GM12801 (cell line): ENCODE results near the gene SCN3B.

Experiments used
- TF ChIP-seq, protein P1 (sequence below): IDR thresholded peaks from one replicate; pipeline ENCODE4 v1.5.1; 2011; ENCODE audit warnings: control low read depth; ENCODE audit not compliant: insufficient read length; ENCODE audit errors: extremely low read depth

The SCN3B gene

DNA sequence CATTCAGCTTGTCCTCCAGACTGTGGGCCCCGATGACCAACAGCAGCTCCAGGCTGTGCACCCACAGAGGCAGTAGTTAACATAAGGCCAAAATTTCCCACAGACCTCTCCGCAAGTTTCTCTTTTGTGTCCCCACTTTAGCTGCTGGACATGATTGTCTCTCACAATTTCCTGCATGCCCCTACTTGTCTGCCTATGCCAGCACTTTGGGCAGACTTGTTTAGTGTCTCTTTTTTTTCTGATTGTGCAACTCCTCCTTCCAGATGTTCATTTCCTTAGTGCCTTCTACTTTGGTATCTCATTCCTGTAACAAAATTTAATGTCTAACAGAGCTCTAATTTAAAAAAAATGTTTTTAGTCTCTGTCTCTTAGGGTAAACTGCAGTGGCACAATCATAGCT is 23.8 kb upstream of the SCN3B start:
- TF ChIP-seq, protein P1, sequence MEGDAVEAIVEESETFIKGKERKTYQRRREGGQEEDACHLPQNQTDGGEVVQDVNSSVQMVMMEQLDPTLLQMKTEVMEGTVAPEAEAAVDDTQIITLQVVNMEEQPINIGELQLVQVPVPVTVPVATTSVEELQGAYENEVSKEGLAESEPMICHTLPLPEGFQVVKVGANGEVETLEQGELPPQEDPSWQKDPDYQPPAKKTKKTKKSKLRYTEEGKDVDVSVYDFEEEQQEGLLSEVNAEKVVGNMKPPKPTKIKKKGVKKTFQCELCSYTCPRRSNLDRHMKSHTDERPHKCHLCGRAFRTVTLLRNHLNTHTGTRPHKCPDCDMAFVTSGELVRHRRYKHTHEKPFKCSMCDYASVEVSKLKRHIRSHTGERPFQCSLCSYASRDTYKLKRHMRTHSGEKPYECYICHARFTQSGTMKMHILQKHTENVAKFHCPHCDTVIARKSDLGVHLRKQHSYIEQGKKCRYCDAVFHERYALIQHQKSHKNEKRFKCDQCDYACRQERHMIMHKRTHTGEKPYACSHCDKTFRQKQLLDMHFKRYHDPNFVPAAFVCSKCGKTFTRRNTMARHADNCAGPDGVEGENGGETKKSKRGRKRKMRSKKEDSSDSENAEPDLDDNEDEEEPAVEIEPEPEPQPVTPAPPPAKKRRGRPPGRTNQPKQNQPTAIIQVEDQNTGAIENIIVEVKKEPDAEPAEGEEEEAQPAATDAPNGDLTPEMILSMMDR = no peak

DNA sequence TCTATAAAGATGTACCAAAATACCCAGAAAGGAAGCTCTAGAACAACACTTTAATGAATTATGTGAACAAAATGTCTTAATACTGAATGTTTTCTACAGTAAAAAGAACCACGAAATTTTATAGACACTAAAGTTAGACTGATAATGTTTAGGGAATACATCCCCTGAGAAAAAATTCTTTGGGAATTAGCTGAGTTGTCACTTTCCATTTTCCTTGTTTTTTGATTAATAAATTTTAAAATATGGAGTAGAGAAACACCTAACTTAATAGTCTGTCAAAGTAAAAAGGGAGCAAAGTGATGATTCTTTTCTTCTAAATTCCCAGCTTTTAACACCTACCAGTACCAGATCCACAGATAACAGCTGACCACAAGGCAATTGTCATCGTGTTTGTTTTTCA is 23.1 kb upstream of the SCN3B start:
- TF ChIP-seq, protein P1 = no peak

DNA sequence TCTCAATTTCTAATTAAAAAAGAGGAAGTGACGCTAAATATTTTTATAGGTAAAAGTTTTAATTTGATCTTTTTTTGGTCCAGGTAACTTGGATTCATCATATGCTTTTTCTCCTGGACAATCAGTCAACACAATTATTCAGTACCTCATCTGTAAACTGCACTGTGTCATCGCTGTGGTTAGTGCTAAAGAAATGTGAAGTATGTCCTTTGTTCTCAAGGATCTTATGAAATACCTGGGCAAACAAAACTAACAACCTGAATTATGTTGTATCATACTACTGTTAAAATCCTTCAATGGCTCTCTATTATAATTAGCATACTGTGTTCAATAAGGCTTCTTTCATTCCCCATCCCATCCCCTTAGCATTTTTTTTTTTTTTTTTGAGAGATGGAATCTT is 19.9 kb upstream of the SCN3B start:
- TF ChIP-seq, protein P1 = no peak

DNA sequence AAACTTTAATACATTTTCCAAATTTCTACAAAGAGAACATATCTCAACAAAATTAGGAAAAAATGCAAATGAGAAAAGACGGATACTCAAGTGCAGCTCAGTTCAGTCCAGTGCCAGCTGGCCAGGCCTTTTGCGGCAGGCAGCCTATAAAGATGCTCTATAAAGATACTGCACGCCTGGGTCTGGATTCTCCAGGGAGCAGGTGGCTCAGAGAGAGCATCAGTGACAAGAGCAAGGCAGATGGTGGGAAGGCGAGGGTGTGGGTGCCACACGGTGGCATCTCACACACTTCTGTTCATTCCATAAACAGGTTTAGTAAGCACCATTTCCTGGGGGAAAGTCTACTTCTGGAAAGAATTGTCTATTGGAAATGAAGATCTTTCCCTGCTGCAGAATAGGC is 18.1 kb upstream of the SCN3B start:
- TF ChIP-seq, protein P1 = no peak

DNA sequence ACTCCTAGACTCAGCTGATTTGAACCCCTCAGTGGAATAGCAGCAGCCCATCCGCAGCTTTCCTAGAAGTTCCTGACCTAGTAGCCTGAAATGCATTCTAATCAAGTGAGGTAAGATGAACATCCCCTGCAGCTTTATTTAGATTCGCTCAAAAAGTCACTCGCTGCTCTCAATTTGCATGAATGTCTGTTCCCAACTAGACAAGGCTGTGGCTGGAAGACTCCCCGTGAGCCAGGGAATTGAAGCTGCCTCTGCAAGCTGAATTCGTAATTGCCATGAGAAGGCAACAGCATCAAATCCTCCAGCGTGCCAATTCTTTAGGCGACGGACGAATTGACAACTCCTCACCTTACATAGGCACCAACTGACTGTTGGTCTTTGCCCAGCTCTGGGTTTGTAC is 17.1 kb upstream of the SCN3B start:
- TF ChIP-seq, protein P1 = no peak

DNA sequence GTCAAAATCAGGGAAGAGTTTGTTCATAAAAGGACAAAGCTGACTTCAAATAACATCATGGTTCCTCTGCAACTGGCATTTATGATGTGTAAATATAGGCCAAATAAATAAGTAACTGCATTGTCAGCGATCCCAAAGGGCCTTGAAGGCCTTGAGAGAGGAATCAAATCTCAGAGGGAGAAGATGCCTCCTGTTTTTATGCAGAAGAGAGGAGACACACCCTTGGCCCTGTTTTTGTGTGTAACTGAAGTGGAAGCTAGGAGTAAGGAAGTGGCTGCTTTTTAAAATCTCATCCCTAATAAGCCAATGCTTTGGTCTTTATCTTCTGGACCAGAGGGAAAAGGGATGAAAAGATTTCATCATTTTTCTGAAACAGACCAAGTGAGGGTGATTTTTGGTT is 15.7 kb upstream of the SCN3B start:
- TF ChIP-seq, protein P1 = no peak

DNA sequence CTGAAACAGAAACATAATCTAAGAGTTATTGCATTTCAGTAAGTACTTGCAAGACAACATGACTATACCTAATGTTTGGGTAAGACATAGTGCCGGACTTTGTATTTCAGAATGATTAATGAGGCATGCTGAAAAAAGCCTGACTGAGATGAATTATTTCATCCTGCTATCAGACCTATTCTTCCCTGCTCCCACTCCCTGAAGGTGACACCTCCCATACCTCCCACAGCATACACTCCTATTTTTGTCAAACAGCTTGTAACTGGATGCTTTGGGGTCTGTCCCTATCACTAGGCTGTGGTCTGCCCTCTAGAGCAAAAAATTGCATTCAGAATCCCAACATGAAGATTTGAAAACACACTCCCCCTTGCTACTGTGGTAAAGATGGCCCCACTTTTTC is 10.9 kb upstream of the SCN3B start:
- TF ChIP-seq, protein P1 = no peak

DNA sequence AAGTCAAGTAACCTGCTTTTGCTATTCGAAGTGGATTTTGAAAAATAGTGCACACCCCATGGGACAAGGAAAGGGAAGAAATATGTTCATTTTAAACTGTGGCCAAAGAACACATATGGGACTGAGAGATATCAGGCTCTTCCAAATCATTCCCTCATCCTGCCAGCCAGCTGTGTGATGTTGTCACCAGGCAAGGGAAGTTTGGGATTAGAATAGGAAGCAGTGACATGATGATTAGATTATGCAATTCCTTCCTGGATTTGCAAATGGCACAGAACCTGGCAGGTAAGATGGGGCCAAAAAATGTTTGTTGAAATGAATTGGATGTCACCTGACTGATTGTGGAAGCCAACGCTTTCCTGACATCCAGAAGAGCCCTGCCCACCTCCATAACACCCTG is 4.9 kb upstream of the SCN3B start:
- TF ChIP-seq, protein P1 = no peak
